ENCODE results near the gene CFAP61.
A peak's percentile ranks its signal among the peaks of the same experiment; 100 is the strongest.

GRCh38 chr20:20360464-20360863, 308.1 kb downstream of the CFAP61 start:
- TF ChIP-seq POLR2A (IDR thresholded peaks at IDR 0.05) (no peak), CTCF (IDR thresholded peaks at IDR 0.05) (peak; percentile 43 to 81 (median 68))
